ENCODE results near the gene WDR26.

WDR26 gene

GRCh38 chr1:224387943-224388342 is 46.7 kb downstream of the WDR26 start:
- H3K27ac ChIP-seq, result no peak overlapping the region
- TF ChIP-seq ZFX (IDR thresholded peaks at IDR 0.05) (no peak), CTCF (conservative IDR thresholded peaks at IDR 0.05) (no peak)

GRCh38 chr1:224387302-224387912 is 47.2 kb downstream of the WDR26 start:
- H3K27ac ChIP-seq, result no peak overlapping the region
- TF ChIP-seq CTCF (conservative IDR thresholded peaks at IDR 0.05) (no peak), ZFX (IDR thresholded peaks at IDR 0.05) (no peak)

GRCh38 chr1:224383218-224383617 is 51.4 kb downstream of the WDR26 start:
- no peak for TF ChIP-seq CTCF (conservative IDR thresholded peaks at IDR 0.05)
- no peak for TF ChIP-seq ZFX (IDR thresholded peaks at IDR 0.05)
- H3K27ac ChIP-seq, result no peak overlapping the region

- no peak overlapping the region for H3K27ac ChIP-seq
- TF ChIP-seq ZFX (IDR thresholded peaks at IDR 0.05) (no peak), CTCF (conservative IDR thresholded peaks at IDR 0.05) (no peak)
Observed at GRCh38 chr1:224381880-224382548, 52.6 kb downstream of the WDR26 start.

GRCh38 chr1:224380003-224380402 is 54.6 kb downstream of the WDR26 start:
- no peak overlapping the region for H3K27ac ChIP-seq
- no peak for TF ChIP-seq ZFX (IDR thresholded peaks at IDR 0.05)
- TF ChIP-seq CTCF (conservative IDR thresholded peaks at IDR 0.05), result no peak

- TF ChIP-seq ZFX (IDR thresholded peaks at IDR 0.05) (no peak), CTCF (conservative IDR thresholded peaks at IDR 0.05) (no peak)
- H3K27ac ChIP-seq, result no peak overlapping the region
Observed at GRCh38 chr1:224378855-224379631, 55.6 kb downstream of the WDR26 start.

GRCh38 chr1:224377676-224378006 is 57.0 kb downstream of the WDR26 start:
- no peak for TF ChIP-seq CTCF (conservative IDR thresholded peaks at IDR 0.05)
- no peak for TF ChIP-seq ZFX (IDR thresholded peaks at IDR 0.05)
- no peak overlapping the region for H3K27ac ChIP-seq
